HG03039 (cell line): Measurements from ENCODE around the gene TSACC.

Experiments
- ATAC-seq: cut with Tn5 transposase; IDR thresholded peaks from one replicate; pipeline ENCODE4 v1.9.1; 2021; ENCODE audit warnings: mild to moderate bottlenecking, moderate library complexity; ENCODE audit not compliant: unreplicated experiment

The TSACC gene

GRCh38 chr1:156372876-156373275 lies 34.5 kb downstream of the TSACC start:
- no peak for ATAC-seq

GRCh38 chr1:156373546-156373945 lies 35.2 kb downstream of the TSACC start:
- ATAC-seq = no peak

- ATAC-seq = no peak
These were observed 37.8 kb downstream of the TSACC start for GRCh38 chr1:156376146-156376545.

- no peak for ATAC-seq
These were observed 38.9 kb downstream of the TSACC start for GRCh38 chr1:156376958-156377919.

GRCh38 chr1:156378557-156378956 lies 40.2 kb downstream of the TSACC start:
- no peak for ATAC-seq

- no peak for ATAC-seq
These were observed 41.3 kb downstream of the TSACC start for GRCh38 chr1:156379420-156380165.

- no peak for ATAC-seq
These were observed 44.2 kb downstream of the TSACC start for GRCh38 chr1:156382561-156382960.

- ATAC-seq = no peak
These were observed 44.7 kb downstream of the TSACC start for GRCh38 chr1:156383023-156383422.

- no peak for ATAC-seq
These were observed 45.7 kb downstream of the TSACC start for GRCh38 chr1:156384007-156384406.

GRCh38 chr1:156384658-156385057 lies 46.3 kb downstream of the TSACC start:
- ATAC-seq = no peak

- ATAC-seq = no peak
These were observed 47.3 kb downstream of the TSACC start for GRCh38 chr1:156385534-156386031.

- ATAC-seq = no peak
These were observed 48.0 kb downstream of the TSACC start for GRCh38 chr1:156386134-156386901.

GRCh38 chr1:156386949-156387869 lies 48.9 kb downstream of the TSACC start:
- no peak for ATAC-seq

GRCh38 chr1:156387870-156388173 lies 49.5 kb downstream of the TSACC start:
- ATAC-seq = no peak

GRCh38 chr1:156388174-156389137 lies 50.1 kb downstream of the TSACC start:
- ATAC-seq = no peak

- ATAC-seq = no peak
These were observed 51.0 kb downstream of the TSACC start for GRCh38 chr1:156389311-156389710.

GRCh38 chr1:156390469-156391365 lies 52.4 kb downstream of the TSACC start:
- no peak for ATAC-seq

- ATAC-seq = no peak
These were observed 53.0 kb downstream of the TSACC start for GRCh38 chr1:156391366-156391677.
